ENCODE measurements around the gene AGK. TPM values are rescaled to one million over a fixed set of nuclear protein-coding genes. Genes with fewer than 3 reads are reported as not detected.

Gene AGK
- total and polyA plus RNA-seq, 2 experiments from 2014 or later = 21.9 to 37.9 TPM

DNA sequence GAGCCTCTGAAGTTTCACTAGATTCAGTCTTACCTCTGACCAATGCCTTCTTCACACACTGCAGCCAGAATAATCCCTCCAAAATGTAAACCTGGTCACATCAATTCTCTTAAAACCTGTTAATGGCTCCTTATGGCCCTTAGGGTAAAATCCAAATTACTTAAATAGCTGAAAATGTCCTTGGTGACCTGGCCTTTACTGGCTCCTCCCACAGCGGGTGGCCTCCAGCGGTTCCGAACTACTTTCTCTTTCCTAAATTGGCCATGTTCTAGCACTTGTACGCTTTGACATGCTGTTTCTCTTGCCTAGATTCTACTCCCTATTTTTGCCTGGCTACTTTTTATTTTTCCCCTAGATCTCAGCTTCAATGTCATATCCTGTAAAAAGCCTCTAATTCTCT is 36.1 kb downstream of the AGK start (continued):
- TF ChIP-seq, protein P1, sequence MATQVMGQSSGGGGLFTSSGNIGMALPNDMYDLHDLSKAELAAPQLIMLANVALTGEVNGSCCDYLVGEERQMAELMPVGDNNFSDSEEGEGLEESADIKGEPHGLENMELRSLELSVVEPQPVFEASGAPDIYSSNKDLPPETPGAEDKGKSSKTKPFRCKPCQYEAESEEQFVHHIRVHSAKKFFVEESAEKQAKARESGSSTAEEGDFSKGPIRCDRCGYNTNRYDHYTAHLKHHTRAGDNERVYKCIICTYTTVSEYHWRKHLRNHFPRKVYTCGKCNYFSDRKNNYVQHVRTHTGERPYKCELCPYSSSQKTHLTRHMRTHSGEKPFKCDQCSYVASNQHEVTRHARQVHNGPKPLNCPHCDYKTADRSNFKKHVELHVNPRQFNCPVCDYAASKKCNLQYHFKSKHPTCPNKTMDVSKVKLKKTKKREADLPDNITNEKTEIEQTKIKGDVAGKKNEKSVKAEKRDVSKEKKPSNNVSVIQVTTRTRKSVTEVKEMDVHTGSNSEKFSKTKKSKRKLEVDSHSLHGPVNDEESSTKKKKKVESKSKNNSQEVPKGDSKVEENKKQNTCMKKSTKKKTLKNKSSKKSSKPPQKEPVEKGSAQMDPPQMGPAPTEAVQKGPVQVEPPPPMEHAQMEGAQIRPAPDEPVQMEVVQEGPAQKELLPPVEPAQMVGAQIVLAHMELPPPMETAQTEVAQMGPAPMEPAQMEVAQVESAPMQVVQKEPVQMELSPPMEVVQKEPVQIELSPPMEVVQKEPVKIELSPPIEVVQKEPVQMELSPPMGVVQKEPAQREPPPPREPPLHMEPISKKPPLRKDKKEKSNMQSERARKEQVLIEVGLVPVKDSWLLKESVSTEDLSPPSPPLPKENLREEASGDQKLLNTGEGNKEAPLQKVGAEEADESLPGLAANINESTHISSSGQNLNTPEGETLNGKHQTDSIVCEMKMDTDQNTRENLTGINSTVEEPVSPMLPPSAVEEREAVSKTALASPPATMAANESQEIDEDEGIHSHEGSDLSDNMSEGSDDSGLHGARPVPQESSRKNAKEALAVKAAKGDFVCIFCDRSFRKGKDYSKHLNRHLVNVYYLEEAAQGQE (IDR thresholded peaks at IDR 0.05; ENCODE audit: unreplicated experiment) = no peak
- TF ChIP-seq, protein P2, sequence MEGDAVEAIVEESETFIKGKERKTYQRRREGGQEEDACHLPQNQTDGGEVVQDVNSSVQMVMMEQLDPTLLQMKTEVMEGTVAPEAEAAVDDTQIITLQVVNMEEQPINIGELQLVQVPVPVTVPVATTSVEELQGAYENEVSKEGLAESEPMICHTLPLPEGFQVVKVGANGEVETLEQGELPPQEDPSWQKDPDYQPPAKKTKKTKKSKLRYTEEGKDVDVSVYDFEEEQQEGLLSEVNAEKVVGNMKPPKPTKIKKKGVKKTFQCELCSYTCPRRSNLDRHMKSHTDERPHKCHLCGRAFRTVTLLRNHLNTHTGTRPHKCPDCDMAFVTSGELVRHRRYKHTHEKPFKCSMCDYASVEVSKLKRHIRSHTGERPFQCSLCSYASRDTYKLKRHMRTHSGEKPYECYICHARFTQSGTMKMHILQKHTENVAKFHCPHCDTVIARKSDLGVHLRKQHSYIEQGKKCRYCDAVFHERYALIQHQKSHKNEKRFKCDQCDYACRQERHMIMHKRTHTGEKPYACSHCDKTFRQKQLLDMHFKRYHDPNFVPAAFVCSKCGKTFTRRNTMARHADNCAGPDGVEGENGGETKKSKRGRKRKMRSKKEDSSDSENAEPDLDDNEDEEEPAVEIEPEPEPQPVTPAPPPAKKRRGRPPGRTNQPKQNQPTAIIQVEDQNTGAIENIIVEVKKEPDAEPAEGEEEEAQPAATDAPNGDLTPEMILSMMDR (conservative IDR thresholded peaks at IDR 0.05; ENCODE audit: low read depth in 2 of 2) = no peak
- TF ChIP-seq CREB1 (CRISPR knock-in tag; IDR thresholded peaks at IDR 0.05; ENCODE audit: low read depth) (no peak), ZNF114 (CRISPR knock-in tag; IDR thresholded peaks at IDR 0.05) (no peak), POLR2AphosphoS5 (IDR thresholded peaks at IDR 0.05; ENCODE audit: low read depth) (no peak), ZNF331 (CRISPR knock-in tag; IDR thresholded peaks at IDR 0.05; ENCODE audit: low read depth) (no peak), NANOG (IDR thresholded peaks at IDR 0.05; ENCODE audit: borderline replicate concordance) (no peak), EZH2 (IDR thresholded peaks at IDR 0.05; ENCODE audit: low read depth, unreplicated experiment) (no peak), JUNB (IDR thresholded peaks at IDR 0.05; ENCODE audit: unreplicated experiment) (no peak)
- TF ChIP-seq, protein P3, sequence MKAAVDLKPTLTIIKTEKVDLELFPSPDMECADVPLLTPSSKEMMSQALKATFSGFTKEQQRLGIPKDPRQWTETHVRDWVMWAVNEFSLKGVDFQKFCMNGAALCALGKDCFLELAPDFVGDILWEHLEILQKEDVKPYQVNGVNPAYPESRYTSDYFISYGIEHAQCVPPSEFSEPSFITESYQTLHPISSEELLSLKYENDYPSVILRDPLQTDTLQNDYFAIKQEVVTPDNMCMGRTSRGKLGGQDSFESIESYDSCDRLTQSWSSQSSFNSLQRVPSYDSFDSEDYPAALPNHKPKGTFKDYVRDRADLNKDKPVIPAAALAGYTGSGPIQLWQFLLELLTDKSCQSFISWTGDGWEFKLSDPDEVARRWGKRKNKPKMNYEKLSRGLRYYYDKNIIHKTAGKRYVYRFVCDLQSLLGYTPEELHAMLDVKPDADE (IDR thresholded peaks at IDR 0.05) = no peak

DNA sequence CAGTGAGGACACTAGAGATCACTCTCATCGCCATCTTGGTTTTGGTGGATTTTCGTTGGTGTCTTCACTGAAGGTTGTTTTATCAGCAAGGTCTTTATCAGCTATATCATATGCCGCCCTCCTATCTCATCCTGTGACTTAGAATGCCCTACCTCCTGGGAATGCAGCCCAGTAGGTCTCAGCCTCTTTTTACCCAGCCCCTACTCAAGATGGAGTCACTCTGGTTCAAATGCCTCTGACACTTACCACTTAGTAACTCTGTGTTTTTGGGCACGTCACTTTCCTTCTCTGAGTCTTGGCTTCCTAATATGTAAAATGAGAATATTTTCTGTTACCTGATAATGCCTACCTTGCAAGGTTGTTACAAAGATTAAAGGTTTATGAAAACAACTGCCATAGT is 37.7 kb downstream of the AGK start:
- no peak for DNase-seq (ENCODE audit: low spot score)
- no peak for TF ChIP-seq EZH2 (IDR thresholded peaks at IDR 0.05; ENCODE audit: low read depth, unreplicated experiment)
- no peak for TF ChIP-seq CREB1 (CRISPR knock-in tag; IDR thresholded peaks at IDR 0.05; ENCODE audit: low read depth)
- no peak for TF ChIP-seq POLR2AphosphoS5 (IDR thresholded peaks at IDR 0.05; ENCODE audit: low read depth)
- TF ChIP-seq STAT1 (IDR thresholded peaks at IDR 0.05; ENCODE audit: unreplicated experiment) = no peak
- TF ChIP-seq EZH2phosphoT487 (IDR thresholded peaks at IDR 0.05; ENCODE audit: unreplicated experiment) = no peak
- TF ChIP-seq, protein P4, sequence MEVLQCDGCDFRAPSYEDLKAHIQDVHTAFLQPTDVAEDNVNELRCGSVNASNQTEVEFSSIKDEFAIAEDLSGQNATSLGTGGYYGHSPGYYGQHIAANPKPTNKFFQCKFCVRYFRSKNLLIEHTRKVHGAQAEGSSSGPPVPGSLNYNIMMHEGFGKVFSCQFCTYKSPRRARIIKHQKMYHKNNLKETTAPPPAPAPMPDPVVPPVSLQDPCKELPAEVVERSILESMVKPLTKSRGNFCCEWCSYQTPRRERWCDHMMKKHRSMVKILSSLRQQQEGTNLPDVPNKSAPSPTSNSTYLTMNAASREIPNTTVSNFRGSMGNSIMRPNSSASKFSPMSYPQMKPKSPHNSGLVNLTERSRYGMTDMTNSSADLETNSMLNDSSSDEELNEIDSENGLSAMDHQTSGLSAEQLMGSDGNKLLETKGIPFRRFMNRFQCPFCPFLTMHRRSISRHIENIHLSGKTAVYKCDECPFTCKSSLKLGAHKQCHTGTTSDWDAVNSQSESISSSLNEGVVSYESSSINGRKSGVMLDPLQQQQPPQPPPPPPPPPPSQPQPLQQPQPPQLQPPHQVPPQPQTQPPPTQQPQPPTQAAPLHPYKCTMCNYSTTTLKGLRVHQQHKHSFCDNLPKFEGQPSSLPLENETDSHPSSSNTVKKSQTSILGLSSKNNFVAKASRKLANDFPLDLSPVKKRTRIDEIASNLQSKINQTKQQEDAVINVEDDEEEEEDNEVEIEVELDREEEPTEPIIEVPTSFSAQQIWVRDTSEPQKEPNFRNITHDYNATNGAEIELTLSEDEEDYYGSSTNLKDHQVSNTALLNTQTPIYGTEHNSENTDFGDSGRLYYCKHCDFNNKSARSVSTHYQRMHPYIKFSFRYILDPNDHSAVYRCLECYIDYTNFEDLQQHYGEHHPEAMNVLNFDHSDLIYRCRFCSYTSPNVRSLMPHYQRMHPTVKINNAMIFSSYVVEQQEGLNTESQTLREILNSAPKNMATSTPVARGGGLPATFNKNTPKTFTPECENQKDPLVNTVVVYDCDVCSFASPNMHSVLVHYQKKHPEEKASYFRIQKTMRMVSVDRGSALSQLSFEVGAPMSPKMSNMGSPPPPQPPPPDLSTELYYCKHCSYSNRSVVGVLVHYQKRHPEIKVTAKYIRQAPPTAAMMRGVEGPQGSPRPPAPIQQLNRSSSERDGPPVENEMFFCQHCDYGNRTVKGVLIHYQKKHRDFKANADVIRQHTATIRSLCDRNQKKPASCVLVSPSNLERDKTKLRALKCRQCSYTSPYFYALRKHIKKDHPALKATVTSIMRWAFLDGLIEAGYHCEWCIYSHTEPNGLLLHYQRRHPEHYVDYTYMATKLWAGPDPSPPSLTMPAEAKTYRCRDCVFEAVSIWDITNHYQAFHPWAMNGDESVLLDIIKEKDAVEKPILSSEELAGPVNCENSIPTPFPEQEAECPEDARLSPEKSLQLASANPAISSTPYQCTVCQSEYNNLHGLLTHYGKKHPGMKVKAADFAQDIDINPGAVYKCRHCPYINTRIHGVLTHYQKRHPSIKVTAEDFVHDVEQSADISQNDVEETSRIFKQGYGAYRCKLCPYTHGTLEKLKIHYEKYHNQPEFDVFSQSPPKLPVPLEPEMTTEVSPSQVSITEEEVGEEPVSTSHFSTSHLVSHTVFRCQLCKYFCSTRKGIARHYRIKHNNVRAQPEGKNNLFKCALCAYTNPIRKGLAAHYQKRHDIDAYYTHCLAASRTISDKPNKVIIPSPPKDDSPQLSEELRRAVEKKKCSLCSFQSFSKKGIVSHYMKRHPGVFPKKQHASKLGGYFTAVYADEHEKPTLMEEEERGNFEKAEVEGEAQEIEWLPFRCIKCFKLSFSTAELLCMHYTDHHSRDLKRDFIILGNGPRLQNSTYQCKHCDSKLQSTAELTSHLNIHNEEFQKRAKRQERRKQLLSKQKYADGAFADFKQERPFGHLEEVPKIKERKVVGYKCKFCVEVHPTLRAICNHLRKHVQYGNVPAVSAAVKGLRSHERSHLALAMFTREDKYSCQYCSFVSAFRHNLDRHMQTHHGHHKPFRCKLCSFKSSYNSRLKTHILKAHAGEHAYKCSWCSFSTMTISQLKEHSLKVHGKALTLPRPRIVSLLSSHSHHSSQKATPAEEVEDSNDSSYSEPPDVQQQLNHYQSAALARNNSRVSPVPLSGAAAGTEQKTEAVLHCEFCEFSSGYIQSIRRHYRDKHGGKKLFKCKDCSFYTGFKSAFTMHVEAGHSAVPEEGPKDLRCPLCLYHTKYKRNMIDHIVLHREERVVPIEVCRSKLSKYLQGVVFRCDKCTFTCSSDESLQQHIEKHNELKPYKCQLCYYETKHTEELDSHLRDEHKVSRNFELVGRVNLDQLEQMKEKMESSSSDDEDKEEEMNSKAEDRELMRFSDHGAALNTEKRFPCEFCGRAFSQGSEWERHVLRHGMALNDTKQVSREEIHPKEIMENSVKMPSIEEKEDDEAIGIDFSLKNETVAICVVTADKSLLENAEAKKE (CRISPR knock-in tag; IDR thresholded peaks at IDR 0.05) = no peak
- TF ChIP-seq JUNB (IDR thresholded peaks at IDR 0.05; ENCODE audit: unreplicated experiment) = no peak
- TF ChIP-seq ZNF331 (CRISPR knock-in tag; IDR thresholded peaks at IDR 0.05; ENCODE audit: low read depth) = no peak
- no peak for TF ChIP-seq NANOG (IDR thresholded peaks at IDR 0.05; ENCODE audit: borderline replicate concordance)

More for the DNA sequence above, 37.7 kb downstream of the AGK start:
- H3K79me2 ChIP-seq (replicated peaks; ENCODE audit: insufficient read depth) = no peaks in the 10 kb centered on the region
- no peak overlapping the region for H3K4me3 Mint-ChIP-seq
- no peak overlapping the region for H3K27ac ChIP-seq (ENCODE audit: low read depth)
- no peak overlapping the region for H3K4me2 ChIP-seq
- no peak overlapping the region for H2AFZ ChIP-seq
- H4K20me1 ChIP-seq (replicated peaks; ENCODE audit: insufficient read depth) = no peaks in the 10 kb centered on the region
- H3K9me2 ChIP-seq (ENCODE audit: insufficient read depth) = no peaks in the 10 kb centered on the region; the same call in 1 of the 2 replicates
- no peaks in the 10 kb centered on the region for H3K27me3 ChIP-seq (ENCODE audit: insufficient read depth)
- H3F3A ChIP-seq (replicated peaks; ENCODE audit: low read depth) = peaks cover 5% of the 10 kb centered on the region
- H3K9me3 Mint-ChIP-seq = peaks cover 3% of the 10 kb centered on the region; the same call in 2 of the 3 replicates
- ATAC-seq = no peak
- H3K36me3 Mint-ChIP-seq (ENCODE audit: low read depth) = peaks cover 36% of the 10 kb centered on the region
- H3K27me3 Mint-ChIP-seq (ENCODE audit: insufficient read depth, low read depth, poor library complexity) = peaks cover 17% of the 10 kb centered on the region
- H3K4me1 ChIP-seq (ENCODE audit: insufficient read depth) = peaks cover 52% of the 10 kb centered on the region
- no peak overlapping the region for H3K4me3 ChIP-seq
- no peaks in the 10 kb centered on the region for H3K36me3 ChIP-seq (ENCODE audit: insufficient read depth)
- peaks cover 69% of the 10 kb centered on the region for H3K4me1 Mint-ChIP-seq
- no peak overlapping the region for H3K27ac Mint-ChIP-seq
